Aorta (tissue), 5 donors: ENCODE data around the gene HS3ST2. TPM values are rescaled to one million over a fixed set of nuclear protein-coding genes. Genes with fewer than 3 reads are reported as not detected.
"Not testable (repeated sequence)": the region's sequence is repeated elsewhere in the genome, so short reads cannot be mapped to it uniquely, and the experiment has no call there.

Experiments
- ATAC-seq: fragments of 200-7000 bp; cut with Tn5 transposase; one replicate; pipeline ENCODE4 v1.9.1; 2022; ENCODE audit warnings: moderate library complexity; ENCODE audit not compliant: low FRiP score
- DNase-seq, 2 donors: peaks; one replicate each; pipeline ENCODE4 v3.0.0-alpha.2; 2020
- H3K27ac ChIP-seq, 2 donors: one replicate each; pipeline ENCODE4 v1.5.1; 2013; ENCODE audit warnings: low read length in 2 of 2, mild to moderate bottlenecking in 2 of 2, moderate library complexity in 2 of 2, control low read depth in 1 of 2, inconsistent platforms in 1 of 2, low read depth in 1 of 2
- H3K27me3 ChIP-seq, 2 donors: one replicate each; pipeline ENCODE4 v1.6.1; 2013; ENCODE audit warnings: control low read depth in 1 of 2, low read length in 1 of 2, mild to moderate bottlenecking in 1 of 2, moderate library complexity in 1 of 2; ENCODE audit not compliant: insufficient read depth in 2 of 2, control insufficient read depth in 1 of 2
- H3K36me3 ChIP-seq, 2 donors: one replicate each; pipeline ENCODE4 v1.6.1; 2013; ENCODE audit warnings: control low read depth in 1 of 2, low read length in 1 of 2, mild to moderate bottlenecking in 1 of 2; ENCODE audit not compliant: insufficient read depth in 2 of 2, control insufficient read depth in 1 of 2
- H3K4me1 ChIP-seq, 2 donors: one replicate each; pipeline ENCODE4 v1.6.1; 2013; ENCODE audit warnings: low read length in 2 of 2, control low read depth in 1 of 2, mild to moderate bottlenecking in 1 of 2, moderate library complexity in 1 of 2; ENCODE audit not compliant: insufficient read depth in 2 of 2, control insufficient read depth in 1 of 2
- H3K4me3 ChIP-seq, 2 donors: one replicate each; pipeline ENCODE4 v1.5.1; 2013; ENCODE audit warnings: low read length in 2 of 2, control low read depth in 1 of 2, mild to moderate bottlenecking in 1 of 2
- H3K9me3 ChIP-seq: one replicate; pipeline ENCODE4 v1.6.1; 2013; ENCODE audit warnings: mild to moderate bottlenecking, low read length; ENCODE audit not compliant: control insufficient read depth
- WGBS, 2 donors: extraction: QIAGEN DNeasy Blood & Tissue Kit; methylation state at CpG; one replicate each; pipeline ENCODE4 v1.1.7; 2013; 5-methylcytosine and 5-hydroxymethylcytosine counted together
- intact Hi-C, 2 donors: fragments of 100-400 bp; cut with DNase I; formaldehyde crosslinking; loops; one replicate each; pipeline versions ENCODE4 v1.14.2 to v1.15.0; 2022
- polyA plus RNA-seq, 2 donors: library from polyadenylated mRNA; stranded (reverse); fragments of 200-250 nt; gene quantifications; one replicate each; pipeline ENCODE4 v1.2.3, GENCODE V29; 2013
- total RNA-seq, 2 donors: library from RNA; stranded (reverse); fragmentation: NEBNext Ultra II Directional; extraction: Animal tissue kit (Norgen Biotek cat#: 25700); gene quantifications; one replicate each; pipeline ENCODE4 v1.2.1, GENCODE V29; 2021
- donor health status: healthy with polysubstance abuse.
- donor health status: Bipolar disorder and iron deficiency.
- donor health status: DM: no; HTN: no; CAD: no.
- donor health status: DM: no; HTN: no; CAD: no.
- donor health status: DM: yes; HTN: yes; CAD: no.

The HS3ST2 gene
- total and polyA plus RNA-seq, 4 donors, result 0.54 to 16.3 (median 8.3) TPM

GRCh38 chr16:22838681-22839080 lies 24.7 kb downstream of the HS3ST2 start:
- Histone ChIP-seq H3K27me3 (no peaks in the 10 kb centered on the region), H3K4me1 (no peaks in the 10 kb centered on the region), H3K36me3 (no peaks in the 10 kb centered on the region), H3K9me3 (no peaks in the 10 kb centered on the region), H3K4me3 (no peak overlapping the region), H3K27ac (no peak overlapping the region)
- 65 to 68% methylated on average over 3 of the region's 3 CpGs for WGBS, 2 donors
- no peak for DNase-seq
- intact Hi-C loops, result no loop called here
- no peak for ATAC-seq

GRCh38 chr16:22842031-22842430 lies 28.1 kb downstream of the HS3ST2 start:
- DNase-seq, ATAC-seq, H3K4me3 ChIP-seq, intact Hi-C loops, H3K4me1 ChIP-seq, H3K27ac ChIP-seq, H3K27me3 ChIP-seq, H3K9me3 ChIP-seq, H3K36me3 ChIP-seq: not testable (repeated sequence)
- WGBS, 2 donors, result 79 to 84% methylated on average over 4 of the region's 4 CpGs

GRCh38 chr16:22843122-22843521 lies 29.2 kb downstream of the HS3ST2 start:
- DNase-seq (no peak), ATAC-seq (no peak)
- H3K9me3 ChIP-seq, result no peaks in the 10 kb centered on the region
- H3K36me3 ChIP-seq, result no peaks in the 10 kb centered on the region
- intact Hi-C loops, result no loop called here
- peaks cover 0 to 1% of the 10 kb centered on the region in 2 donors for H3K27me3 ChIP-seq
- H3K4me3 ChIP-seq, result no peak overlapping the region
- no peaks in the 10 kb centered on the region for H3K4me1 ChIP-seq
- H3K27ac ChIP-seq, result no peak overlapping the region
- 79 to 85% methylated on average over 3 of the region's 3 CpGs for WGBS, 2 donors

GRCh38 chr16:22843856-22844255 lies 29.9 kb downstream of the HS3ST2 start:
- H3K9me3 ChIP-seq, result no peaks in the 10 kb centered on the region
- WGBS, 2 donors, result 39 to 43% methylated on average over 2 of the region's 2 CpGs
- peaks cover 0 to under 1% of the 10 kb centered on the region in 2 donors for H3K4me1 ChIP-seq
- DNase-seq (no peak), ATAC-seq (no peak)
- no peak overlapping the region for H3K27ac ChIP-seq
- H3K36me3 ChIP-seq, result no peaks in the 10 kb centered on the region
- peaks cover 0 to 1% of the 10 kb centered on the region in 2 donors for H3K27me3 ChIP-seq
- no peak overlapping the region for H3K4me3 ChIP-seq
- intact Hi-C loops, result no loop called here

- Histone ChIP-seq H3K27me3 (peaks cover 0 to 3% of the 10 kb centered on the region in 2 donors), H3K4me1 (peaks cover 0 to 3% of the 10 kb centered on the region in 2 donors), H3K9me3 (peaks cover under 1% of the 10 kb centered on the region), H3K27ac (no peak overlapping the region), H3K36me3 (no peaks in the 10 kb centered on the region), H3K4me3 (no peak overlapping the region)
- ATAC-seq (no peak), DNase-seq (no peak)
- intact Hi-C loops, result no loop called here
- 71 to 72% methylated on average over 3 of the region's 3 CpGs for WGBS, 2 donors
Observed at GRCh38 chr16:22844416-22844815, 30.5 kb downstream of the HS3ST2 start.

- no peak overlapping the region for H3K4me3 ChIP-seq
- no peak overlapping the region for H3K27ac ChIP-seq
- ATAC-seq, result no peak
- H3K36me3 ChIP-seq, result no peaks in the 10 kb centered on the region
- DNase-seq, result no peak
- intact Hi-C loops, result no loop called here
- peaks cover 0 to 3% of the 10 kb centered on the region in 2 donors for H3K4me1 ChIP-seq
- peaks cover 0 to 3% of the 10 kb centered on the region in 2 donors for H3K27me3 ChIP-seq
- WGBS, 2 donors, result 33 to 58% methylated on average over 3 of the region's 3 CpGs
- H3K9me3 ChIP-seq, result peaks cover 2% of the 10 kb centered on the region
Observed at GRCh38 chr16:22847100-22847499, 33.1 kb downstream of the HS3ST2 start.

GRCh38 chr16:22847690-22848089 lies 33.7 kb downstream of the HS3ST2 start:
- Histone ChIP-seq H3K36me3 (no peaks in the 10 kb centered on the region), H3K27me3 (peaks cover 0 to 3% of the 10 kb centered on the region in 2 donors), H3K9me3 (peaks cover 2% of the 10 kb centered on the region), H3K4me1 (peaks cover 0 to 3% of the 10 kb centered on the region in 2 donors), H3K4me3 (no peak overlapping the region), H3K27ac (no peak overlapping the region)
- 91 to 96% methylated on average over 2 of the region's 2 CpGs for WGBS, 2 donors
- intact Hi-C loops, result no loop called here
- no peak for DNase-seq
- no peak for ATAC-seq

GRCh38 chr16:22848451-22848850 lies 34.5 kb downstream of the HS3ST2 start:
- 39 to 44% methylated on average over 4 of the region's 4 CpGs for WGBS, 2 donors
- intact Hi-C loops, result no loop called here
- Histone ChIP-seq H3K4me3 (no peak overlapping the region), H3K27ac (no peak overlapping the region), H3K27me3 (peaks cover 0 to 3% of the 10 kb centered on the region in 2 donors), H3K9me3 (peaks cover 2% of the 10 kb centered on the region), H3K36me3 (no peaks in the 10 kb centered on the region), H3K4me1 (peaks cover 0 to 3% of the 10 kb centered on the region in 2 donors)
- no peak for DNase-seq
- no peak for ATAC-seq

- WGBS, 2 donors, result 92% methylated on average over 2 of the region's 2 CpGs
- H3K4me3 ChIP-seq, result no peak overlapping the region
- ATAC-seq, result no peak
- intact Hi-C loops, result no loop called here
- peaks cover 0 to 3% of the 10 kb centered on the region in 2 donors for H3K4me1 ChIP-seq
- H3K9me3 ChIP-seq, result peaks cover 2% of the 10 kb centered on the region
- no peak for DNase-seq
- no peak overlapping the region for H3K27ac ChIP-seq
- no peaks in the 10 kb centered on the region for H3K36me3 ChIP-seq
- H3K27me3 ChIP-seq, result peaks cover 0 to 6% of the 10 kb centered on the region in 2 donors
Observed at GRCh38 chr16:22849517-22849916, 35.6 kb downstream of the HS3ST2 start.
